Fibroblast of pulmonary artery (primary cell): ENCODE results near the gene BTBD6.

ENCODE experiments used
- DNase-seq: peaks from one replicate; pipeline ENCODE4 v3.0.0-alpha.2; 2010; ENCODE audit warnings: low read depth
- H3K4me3 ChIP-seq: replicated peaks from 2 replicates; pipeline ENCODE4 v1.5.1; 2011; ENCODE audit warnings: low read depth, mild to moderate bottlenecking, control low read depth, low read length, moderate library complexity
- TF ChIP-seq, protein P1 (sequence below): IDR thresholded peaks from 2 replicates; pipeline ENCODE4 v1.5.1; 2011; ENCODE audit warnings: mild to moderate bottlenecking, control low read depth, low read length, inconsistent platforms; ENCODE audit errors: missing control alignments

Gene BTBD6

GRCh38 chr14:105201925-105202513 lies 46.3 kb upstream of the BTBD6 start:
- no peak for DNase-seq
- TF ChIP-seq, protein P1, sequence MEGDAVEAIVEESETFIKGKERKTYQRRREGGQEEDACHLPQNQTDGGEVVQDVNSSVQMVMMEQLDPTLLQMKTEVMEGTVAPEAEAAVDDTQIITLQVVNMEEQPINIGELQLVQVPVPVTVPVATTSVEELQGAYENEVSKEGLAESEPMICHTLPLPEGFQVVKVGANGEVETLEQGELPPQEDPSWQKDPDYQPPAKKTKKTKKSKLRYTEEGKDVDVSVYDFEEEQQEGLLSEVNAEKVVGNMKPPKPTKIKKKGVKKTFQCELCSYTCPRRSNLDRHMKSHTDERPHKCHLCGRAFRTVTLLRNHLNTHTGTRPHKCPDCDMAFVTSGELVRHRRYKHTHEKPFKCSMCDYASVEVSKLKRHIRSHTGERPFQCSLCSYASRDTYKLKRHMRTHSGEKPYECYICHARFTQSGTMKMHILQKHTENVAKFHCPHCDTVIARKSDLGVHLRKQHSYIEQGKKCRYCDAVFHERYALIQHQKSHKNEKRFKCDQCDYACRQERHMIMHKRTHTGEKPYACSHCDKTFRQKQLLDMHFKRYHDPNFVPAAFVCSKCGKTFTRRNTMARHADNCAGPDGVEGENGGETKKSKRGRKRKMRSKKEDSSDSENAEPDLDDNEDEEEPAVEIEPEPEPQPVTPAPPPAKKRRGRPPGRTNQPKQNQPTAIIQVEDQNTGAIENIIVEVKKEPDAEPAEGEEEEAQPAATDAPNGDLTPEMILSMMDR, result no peak

GRCh38 chr14:105203057-105203531 lies 45.2 kb upstream of the BTBD6 start:
- peak; percentile 63 for DNase-seq
- no peak overlapping the region for H3K4me3 ChIP-seq
- TF ChIP-seq, protein P1, result peak; percentile 78

More at GRCh38 chr14:105201925-105202513, 46.3 kb upstream of the BTBD6 start:
- no peak overlapping the region for H3K4me3 ChIP-seq

DNA sequence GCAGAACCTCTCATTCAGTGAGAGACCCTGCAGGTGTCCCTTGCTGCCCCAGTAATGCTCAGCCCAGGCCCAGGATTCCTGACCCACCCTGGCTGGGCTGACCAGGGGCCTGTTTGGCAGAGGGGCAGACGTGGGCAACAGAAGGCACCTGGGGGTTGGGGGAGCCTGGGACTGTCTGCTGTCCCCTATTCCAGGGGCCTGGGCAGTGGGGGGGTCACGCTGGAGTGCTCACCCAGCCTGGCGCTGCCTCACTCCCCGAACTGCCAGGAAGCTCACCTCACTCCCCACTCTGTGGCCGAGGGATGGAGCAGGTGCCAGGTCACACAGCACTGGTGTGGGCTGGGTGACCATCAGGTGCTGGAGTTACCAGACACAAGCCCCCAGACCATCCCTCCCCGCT lies 44.6 kb upstream of the BTBD6 start:
- H3K4me3 ChIP-seq, result no peak overlapping the region
- TF ChIP-seq, protein P1, result no peak

GRCh38 chr14:105204206-105204930 lies 44.0 kb upstream of the BTBD6 start:
- TF ChIP-seq, protein P1, result no peak

More for the DNA sequence above, 44.6 kb upstream of the BTBD6 start:
- no peak for DNase-seq

DNA sequence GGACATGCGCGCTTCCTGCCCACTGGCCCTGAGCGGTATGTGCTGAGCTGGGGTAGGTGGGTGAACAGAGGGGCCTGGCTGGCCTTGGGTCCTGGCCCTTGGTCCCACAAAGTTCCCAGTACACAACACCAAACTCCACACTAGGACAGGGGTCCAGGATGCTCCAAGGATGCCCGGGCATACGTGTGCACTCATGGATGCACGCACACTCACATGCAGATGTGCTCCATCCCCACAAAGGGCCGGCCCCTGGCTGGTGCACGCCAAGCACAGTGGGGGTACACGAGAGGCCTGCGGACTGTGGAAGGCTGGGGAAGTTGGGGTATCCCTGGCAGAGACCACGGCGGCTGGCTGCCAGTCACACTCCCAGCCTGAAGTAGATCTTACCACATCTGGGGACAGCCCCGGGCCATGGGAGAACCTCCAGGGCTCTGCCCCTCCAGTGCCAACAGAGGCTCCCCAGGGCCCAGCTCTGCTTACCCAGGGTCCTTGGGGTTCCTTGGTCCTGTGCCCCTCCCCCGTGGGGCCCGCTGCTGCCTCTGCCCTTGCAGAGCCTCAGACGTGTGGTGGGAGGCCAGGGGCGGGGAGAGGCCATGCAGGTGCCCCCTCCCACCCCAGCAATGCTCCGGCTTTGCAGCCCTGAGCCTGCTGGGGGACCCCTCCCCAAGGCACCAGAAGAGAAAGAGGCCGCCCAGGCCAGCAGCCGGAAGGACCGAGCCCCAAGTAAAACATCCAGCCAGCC lies 43.2 kb upstream of the BTBD6 start:
- no peak overlapping the region for H3K4me3 ChIP-seq
- TF ChIP-seq, protein P1, result no peak
- no peak for DNase-seq

More at GRCh38 chr14:105204206-105204930, 44.0 kb upstream of the BTBD6 start:
- H3K4me3 ChIP-seq, result no peak overlapping the region
- DNase-seq, result no peak

GRCh38 chr14:105205673-105206208 lies 42.6 kb upstream of the BTBD6 start:
- TF ChIP-seq, protein P1, result no peak
- no peak for DNase-seq
- H3K4me3 ChIP-seq, result no peak overlapping the region
